Measurements from ENCODE around the gene LHX2. TPM values are rescaled to one million over a fixed set of nuclear protein-coding genes. Genes with fewer than 3 reads are reported as not detected.
A peak's percentile ranks its signal among the peaks of the same experiment; 100 is the strongest.

The LHX2 gene
- total and polyA plus RNA-seq, 2 of the 4 experiments (the other 2 are of a cell fraction): not detected

GRCh38 chr9:124010665-124011321, 775 bp upstream of the LHX2 start:
- H3K4me2 ChIP-seq (ENCODE audit: low read depth, low read length): peak overlapping the region; percentile 19; the same call in 1 of the 2 replicates
- no peak overlapping the region for H4K8ac ChIP-seq (ENCODE audit: low read depth in 2 of 2, low read length in 2 of 2)
- H2BK20ac ChIP-seq (ENCODE audit: low read depth, low read length): no peak overlapping the region
- dilution Hi-C loops (cut with HindIII; ENCODE audit: low sequenced_read_pairs, unreplicated experiment): no loop called here
- ChIA-PET CTCF (no interaction called here), POLR2A (ENCODE audit: unreplicated experiment) (no interaction called here)
- BruUV-seq (replicated peaks): no TSS peak
- no peak overlapping the region for H2BK5ac ChIP-seq (ENCODE audit: low read depth, low read length, poor library complexity, severe bottlenecking)
- H3K27ac ChIP-seq (ENCODE audit: insufficient read depth, low read length): no peak overlapping the region
- no peak overlapping the region for H2AK5ac ChIP-seq (ENCODE audit: low read depth, low read length)
- TF ChIP-seq POLR2A (IDR thresholded peaks at IDR 0.05; ENCODE audit: low read depth, low read length) (no peak), MAZ (IDR thresholded peaks at IDR 0.05; ENCODE audit: borderline replicate concordance, low read depth, low read length) (no peak), CEBPB (IDR thresholded peaks at IDR 0.05; ENCODE audit: low read depth, low read length) (no peak), MAFK (IDR thresholded peaks at IDR 0.05; ENCODE audit: low read depth, low read length) (no peak), CTCF (conservative IDR thresholded peaks at IDR 0.05; ENCODE audit: low read depth, low read length) (no peak), FOS (IDR thresholded peaks at IDR 0.05; ENCODE audit: low read depth, low read length) (no peak), RAD21 (IDR thresholded peaks at IDR 0.05; ENCODE audit: low read length) (no peak), CHD1 (IDR thresholded peaks at IDR 0.05; ENCODE audit: low read depth, low read length) (no peak), RCOR1 (IDR thresholded peaks at IDR 0.05; ENCODE audit: insufficient replicate concordance, low read length) (no peak), NFE2L2 (IDR thresholded peaks at IDR 0.05; ENCODE audit: low read depth, low read length) (no peak), BHLHE40 (IDR thresholded peaks at IDR 0.05; ENCODE audit: low read depth, low read length) (no peak)
- no peak overlapping the region for H3K4ac ChIP-seq (ENCODE audit: low read depth, low read length)
- H4K5ac ChIP-seq (ENCODE audit: low read depth, low read length): no peak overlapping the region
- no peaks in the 10 kb centered on the region for H3K36me3 ChIP-seq (ENCODE audit: control insufficient read depth, insufficient read depth, low read length)
- no peak overlapping the region for H3K14ac ChIP-seq (replicated peaks; ENCODE audit: low read depth, low read length)
- peak; percentile 30 for ATAC-seq (ENCODE audit: low read depth)
- no peak overlapping the region for H2BK120ac ChIP-seq (ENCODE audit: low read depth, low read length)
- H3K27me3 ChIP-seq (ENCODE audit: control insufficient read depth, insufficient read depth, low read length): peaks cover 97% of the 10 kb centered on the region
- H3K9ac ChIP-seq (ENCODE audit: low read depth, low read length): no peak overlapping the region
- H4K91ac ChIP-seq (ENCODE audit: insufficient read depth, low read depth, low read length): no peak overlapping the region
- H2AK9ac ChIP-seq (replicated peaks; ENCODE audit: low read depth, low read length, poor library complexity): no peak overlapping the region
- H3K9me1 ChIP-seq (ENCODE audit: insufficient read depth, low read length): no peaks in the 10 kb centered on the region
- H3K18ac ChIP-seq (ENCODE audit: low read depth, low read length): no peak overlapping the region
- H3K79me1 ChIP-seq (ENCODE audit: low read depth in 1 of 2, low read length in 2 of 2): no peaks in the 10 kb centered on the region
- peaks cover 16% of the 10 kb centered on the region for H3K9me3 ChIP-seq (ENCODE audit: control insufficient read depth, insufficient read depth, low read length)
- intact Hi-C loops (cut with micrococcal nuclease): no loop called here
- 5% methylated on average over 14 of the region's 34 CpGs; no CpG with 5 or more reads in 1 of the 2 experiments for WGBS, 2 experiments (ENCODE audit: extremely low coverage in 2 of 2, insufficient read length in 1 of 2)
- H3K4me3 ChIP-seq (ENCODE audit: insufficient read depth, low read depth, low read length): no peak overlapping the region
- peaks cover 2% of the 10 kb centered on the region; the same call in 1 of the 2 replicates for H3K4me1 ChIP-seq (ENCODE audit: control insufficient read depth, insufficient read depth, low read length)
- DNase-seq: no peak
- H2AFZ ChIP-seq (replicated peaks; ENCODE audit: low read length, poor library complexity): peak overlapping the region; percentile 47
- H3K56ac ChIP-seq (ENCODE audit: extremely low read depth, insufficient read depth, low read length): no peak overlapping the region
- no peak overlapping the region; the same call in 1 of the 2 replicates for H3K23ac ChIP-seq (ENCODE audit: low read depth, low read length)
- in situ Hi-C loops (cut with MboI; ENCODE audit: low sequenced_read_pairs): no loop called here
- peaks cover 8% of the 10 kb centered on the region; the same call in 1 of the 2 replicates for H4K20me1 ChIP-seq (ENCODE audit: insufficient read depth, low read length)
- H2BK15ac ChIP-seq (ENCODE audit: low read depth, low read length): no peak overlapping the region
